ENCODE measurements around the gene MSH2.
"Not testable (repeated sequence)": the region's sequence is repeated elsewhere in the genome, so short reads cannot be mapped to it uniquely, and the experiment has no call there.

Gene MSH2

DNA sequence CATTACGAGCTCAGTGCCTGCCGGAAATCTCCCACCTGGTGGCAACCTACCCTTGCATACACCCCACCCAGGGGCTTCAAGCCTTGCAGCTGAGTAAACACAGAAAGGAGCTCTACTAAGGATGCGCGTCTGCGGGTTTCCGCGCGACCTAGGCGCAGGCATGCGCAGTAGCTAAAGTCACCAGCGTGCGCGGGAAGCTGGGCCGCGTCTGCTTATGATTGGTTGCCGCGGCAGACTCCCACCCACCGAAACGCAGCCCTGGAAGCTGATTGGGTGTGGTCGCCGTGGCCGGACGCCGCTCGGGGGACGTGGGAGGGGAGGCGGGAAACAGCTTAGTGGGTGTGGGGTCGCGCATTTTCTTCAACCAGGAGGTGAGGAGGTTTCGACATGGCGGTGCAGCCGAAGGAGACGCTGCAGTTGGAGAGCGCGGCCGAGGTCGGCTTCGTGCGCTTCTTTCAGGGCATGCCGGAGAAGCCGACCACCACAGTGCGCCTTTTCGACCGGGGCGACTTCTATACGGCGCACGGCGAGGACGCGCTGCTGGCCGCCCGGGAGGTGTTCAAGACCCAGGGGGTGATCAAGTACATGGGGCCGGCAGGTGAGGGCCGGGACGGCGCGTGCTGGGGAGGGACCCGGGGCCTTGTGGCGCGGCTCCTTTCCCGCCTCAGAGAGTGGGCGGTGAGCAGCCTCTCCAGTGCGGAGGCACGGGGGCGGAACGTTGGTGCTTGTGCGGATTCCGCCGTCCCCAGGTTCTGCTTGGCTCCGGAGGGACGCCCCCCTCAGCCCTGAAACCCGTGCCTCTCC, at the start of gene MSH2:
Gene MSH2 (plus strand): TSS at position 352 of the 804 bp plus-strand sequence. CDS start 36 bp downstream, at position 388.
- DNase-seq (ENCODE audit: low read depth in 3 of 3) = peak; percentile 85 to 94 (median 87)

DNA sequence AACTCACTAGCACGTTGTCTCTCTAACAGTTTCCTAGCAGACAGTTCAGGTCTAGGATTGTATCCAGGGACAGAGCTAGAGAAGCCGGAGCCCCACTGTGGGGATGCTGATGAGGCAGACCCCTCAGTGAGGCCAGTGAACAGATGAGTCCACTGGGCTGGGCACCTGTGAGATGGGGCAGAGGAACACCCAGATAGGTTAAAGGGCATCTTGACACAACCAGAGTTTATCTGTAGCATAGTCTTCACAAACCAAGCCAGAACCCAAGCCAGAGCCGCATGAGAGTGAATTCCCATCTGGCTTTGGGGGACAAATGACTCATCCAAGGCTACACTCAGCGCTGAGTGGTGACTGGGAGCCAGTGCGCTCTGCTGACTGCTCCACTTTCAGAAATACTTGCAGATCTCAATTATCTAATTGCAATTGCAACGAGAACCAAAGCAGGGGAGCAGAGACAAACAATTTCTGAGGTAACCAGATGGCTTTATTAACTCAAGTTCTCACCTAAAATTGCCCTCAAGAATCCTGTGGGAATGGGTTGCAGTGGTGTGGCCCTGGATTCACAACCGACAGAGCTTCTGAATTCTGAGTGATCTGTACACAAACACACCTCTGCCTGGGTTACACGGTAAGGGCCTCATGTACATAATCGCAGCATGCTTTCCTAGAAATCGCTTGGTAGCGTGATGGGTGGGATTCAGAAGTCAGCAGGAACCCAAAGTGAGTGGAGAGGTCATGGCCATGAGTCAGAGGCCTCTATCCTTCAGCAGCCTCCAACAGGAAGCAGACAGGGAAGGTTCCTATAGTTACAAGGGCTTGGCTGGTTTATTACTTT, 48.7 kb upstream of the MSH2 start:
- no peak for DNase-seq (ENCODE audit: low read depth in 3 of 3)

DNA sequence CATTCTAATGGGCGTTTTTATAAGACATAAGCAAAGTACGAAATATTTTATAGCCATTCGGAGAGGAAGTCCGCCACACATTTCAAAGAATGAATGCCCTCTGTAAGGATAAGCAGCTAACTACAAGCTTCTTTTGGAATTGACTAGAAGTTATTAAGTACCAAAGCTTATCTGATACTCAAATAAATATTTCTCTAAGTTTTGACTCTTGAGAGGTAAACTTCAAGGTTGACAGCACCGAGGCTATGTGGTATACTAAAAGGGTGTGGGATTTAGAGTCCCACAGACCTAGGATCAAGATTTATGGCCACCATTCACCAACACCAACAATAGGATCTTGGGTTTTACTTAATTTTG, 48.1 kb upstream of the MSH2 start:
- no peak for DNase-seq (ENCODE audit: low read depth in 3 of 3)

DNA sequence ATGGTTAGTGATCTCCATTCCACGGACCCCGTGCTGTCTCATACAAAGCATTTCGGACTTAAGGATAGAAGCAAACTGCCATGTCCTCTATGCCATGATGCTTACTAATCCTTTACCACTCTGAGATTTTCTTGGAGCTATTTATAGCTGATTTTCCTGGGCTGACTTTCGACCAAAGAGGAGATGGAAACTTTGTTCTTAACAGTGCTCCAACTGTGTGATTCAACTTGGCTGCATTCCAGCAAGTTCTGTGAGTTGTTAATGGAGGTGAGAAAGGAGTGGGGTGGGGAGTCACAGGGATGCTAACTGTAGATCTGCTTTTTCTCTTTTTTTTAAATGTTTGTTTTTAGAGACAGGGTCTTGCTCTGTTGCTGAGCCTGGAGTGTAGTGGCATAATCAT, 45.5 kb upstream of the MSH2 start:
- no peak for DNase-seq (ENCODE audit: low read depth in 3 of 3)

DNA sequence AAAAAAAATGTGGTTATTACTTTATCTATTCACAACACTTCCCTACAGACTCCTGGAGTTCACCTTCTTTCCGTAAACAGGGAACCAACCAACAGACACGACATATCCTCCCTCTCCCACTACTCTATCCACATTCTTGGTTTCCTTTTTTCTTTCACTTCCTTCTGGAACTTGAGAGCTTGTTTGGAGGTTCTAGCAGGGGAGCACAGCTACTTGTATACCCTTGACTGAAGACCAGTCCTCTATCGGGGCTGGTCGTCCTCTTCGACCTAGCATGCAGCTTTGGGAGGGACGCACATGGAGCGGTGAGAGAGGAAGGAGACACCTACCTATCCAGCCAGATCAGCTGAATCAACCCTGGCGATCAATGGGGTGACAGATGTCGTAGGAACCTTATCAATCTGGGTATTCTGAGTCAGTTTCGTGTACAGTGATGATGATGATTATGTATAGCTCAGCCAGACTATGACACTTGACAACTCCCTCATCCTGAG, 43.5 kb upstream of the MSH2 start:
- DNase-seq (ENCODE audit: low read depth in 3 of 3) = no peak

DNA sequence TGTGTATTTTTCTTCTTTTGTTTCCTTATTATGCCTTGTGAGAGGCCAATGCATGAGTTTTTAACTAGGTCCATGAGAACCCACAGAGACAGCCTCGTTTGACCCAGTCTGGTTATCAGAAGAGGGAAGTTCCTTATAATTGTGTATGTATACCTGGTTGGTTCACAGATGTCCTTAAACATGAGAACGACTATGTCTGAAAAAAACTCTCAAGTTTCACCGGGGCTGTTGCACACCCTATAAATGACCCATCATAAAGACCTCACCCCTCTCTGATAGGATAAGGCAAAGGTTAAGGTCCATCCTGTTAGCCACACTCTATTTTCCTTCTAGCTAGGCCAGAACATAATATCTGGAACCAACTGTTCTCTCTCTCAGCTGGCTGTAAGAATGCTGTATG, 42.7 kb upstream of the MSH2 start:
- no peak for DNase-seq (ENCODE audit: low read depth in 3 of 3)

DNA sequence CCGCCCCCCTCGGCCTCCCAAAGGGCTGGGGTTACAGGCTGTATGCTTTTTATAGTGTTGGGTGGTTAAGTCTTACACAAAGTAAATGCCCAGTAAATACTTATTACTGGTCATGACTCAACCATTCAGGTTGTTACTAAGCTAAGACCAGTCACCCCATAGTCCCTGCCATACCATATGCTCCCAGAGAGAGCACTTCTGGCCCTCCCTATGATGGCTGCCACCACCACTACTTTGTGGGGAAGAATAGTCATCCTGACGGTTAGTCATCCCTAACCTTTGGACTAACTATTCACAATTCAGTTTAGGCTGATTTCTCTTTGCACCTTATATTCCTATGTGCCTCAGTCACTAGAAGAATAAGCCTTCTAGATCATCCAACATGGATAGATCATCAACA, 42.0 kb upstream of the MSH2 start:
- DNase-seq (ENCODE audit: low read depth in 3 of 3) = no peak

DNA sequence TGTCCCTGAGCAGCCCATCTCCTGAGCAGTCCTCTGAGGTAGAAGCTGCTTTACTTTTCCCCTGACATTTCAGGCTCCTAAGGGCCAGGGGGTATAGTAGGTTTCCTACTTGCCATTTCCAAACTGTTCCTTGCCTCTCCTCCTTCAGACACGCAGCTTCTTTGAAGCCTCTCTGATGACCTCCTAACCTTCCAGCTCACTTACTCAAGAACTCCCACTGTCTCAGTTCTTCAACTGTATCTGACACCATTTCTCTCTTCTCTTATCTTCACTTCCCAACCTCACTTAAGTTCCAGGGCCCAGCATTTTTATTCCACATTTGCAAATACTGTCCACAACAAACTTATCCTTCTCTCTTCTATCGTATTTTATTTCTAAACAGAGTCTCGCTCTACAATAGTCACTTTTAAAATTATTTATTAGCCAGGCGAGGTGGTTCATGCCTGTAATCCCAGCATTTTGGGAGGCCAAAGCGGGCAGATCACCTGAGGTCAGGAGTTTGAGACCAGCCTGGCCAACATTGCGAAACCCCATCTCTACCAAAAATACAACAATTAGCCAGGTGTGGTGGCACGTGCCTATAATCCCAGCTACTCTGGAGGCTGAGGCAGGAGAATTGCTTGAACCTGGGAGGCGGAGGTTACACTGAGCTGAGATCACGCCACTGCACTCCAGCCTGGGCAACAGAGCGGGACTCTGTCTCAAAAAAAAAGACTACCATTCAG, 41.3 kb upstream of the MSH2 start:
- DNase-seq (ENCODE audit: low read depth in 3 of 3) = not testable (repeated sequence)

DNA sequence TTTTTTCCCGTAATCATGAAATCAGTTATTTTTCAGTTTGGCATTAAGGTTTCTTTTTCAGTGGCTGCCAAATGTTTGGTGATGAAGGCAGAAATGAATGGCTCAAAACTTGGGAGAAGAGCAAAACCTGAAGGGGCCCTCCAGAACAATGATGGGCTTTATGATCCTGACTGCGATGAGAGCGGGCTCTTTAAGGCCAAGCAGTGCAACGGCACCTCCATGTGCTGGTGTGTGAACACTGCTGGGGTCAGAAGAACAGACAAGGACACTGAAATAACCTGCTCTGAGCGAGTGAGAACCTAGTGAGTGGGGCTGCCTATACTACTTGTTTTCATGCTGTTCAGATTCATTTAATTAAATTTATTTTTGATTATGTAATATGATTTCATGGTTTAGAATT, 29.2 kb upstream of the MSH2 start:
- DNase-seq (ENCODE audit: low read depth in 3 of 3) = no peak

DNA sequence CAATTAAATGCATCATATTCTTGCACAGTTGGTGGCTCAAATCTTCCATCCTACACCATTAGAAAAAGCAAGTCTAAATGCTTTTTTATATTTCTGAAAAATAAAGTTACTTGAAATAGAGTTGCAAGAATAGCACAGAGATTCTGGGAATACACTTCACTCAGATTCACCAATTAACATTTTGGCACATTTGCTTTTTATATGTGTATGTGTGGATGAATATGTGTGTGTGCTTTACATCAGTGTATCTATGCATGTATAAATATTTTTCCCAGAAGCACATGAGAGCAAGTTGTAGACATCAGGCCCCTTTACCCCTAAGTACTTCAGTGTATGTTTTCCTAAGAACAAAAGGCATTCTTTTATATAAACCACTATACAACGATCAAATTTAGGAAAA, 27.6 kb upstream of the MSH2 start:
- DNase-seq (ENCODE audit: low read depth in 3 of 3) = no peak

DNA sequence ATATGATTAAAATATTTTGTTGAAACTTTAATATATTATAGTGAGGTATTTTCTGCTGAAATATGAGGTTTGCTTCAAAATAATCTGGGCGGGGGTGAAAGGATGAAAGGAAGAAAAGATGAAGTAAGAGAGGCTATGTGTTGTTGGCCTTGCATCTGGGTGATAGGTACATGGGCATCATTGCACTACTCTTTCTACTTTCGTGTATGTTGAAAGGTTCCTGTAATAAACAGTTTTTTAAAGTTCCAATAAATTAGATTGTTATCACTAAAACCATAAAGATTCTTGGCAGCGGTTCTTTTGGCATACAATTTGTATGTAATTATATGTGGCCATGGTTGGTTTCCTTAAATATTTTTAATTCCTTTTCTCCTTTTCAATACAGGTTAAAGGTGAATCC, 23.6 kb upstream of the MSH2 start:
- DNase-seq (ENCODE audit: low read depth in 3 of 3) = no peak

DNA sequence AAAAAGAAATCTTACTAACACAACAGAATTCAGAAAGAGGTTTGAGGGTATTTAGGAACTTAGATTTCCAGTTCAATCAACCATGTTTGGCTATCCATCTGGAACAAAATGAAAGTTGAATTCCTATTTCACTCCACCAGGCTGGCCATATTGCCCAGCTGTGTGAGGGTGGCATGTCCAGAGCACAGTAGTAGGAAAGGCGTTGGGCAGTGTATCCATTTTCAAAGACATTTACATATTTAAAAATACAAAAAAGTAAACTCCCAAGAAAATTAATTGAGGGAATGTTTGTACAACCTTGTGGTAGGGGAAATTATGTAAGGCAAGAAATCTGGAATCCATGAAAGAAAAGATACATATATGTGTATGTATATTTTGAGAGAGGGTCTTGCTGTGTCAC, 21.5 kb upstream of the MSH2 start:
- no peak for DNase-seq (ENCODE audit: low read depth in 3 of 3)

DNA sequence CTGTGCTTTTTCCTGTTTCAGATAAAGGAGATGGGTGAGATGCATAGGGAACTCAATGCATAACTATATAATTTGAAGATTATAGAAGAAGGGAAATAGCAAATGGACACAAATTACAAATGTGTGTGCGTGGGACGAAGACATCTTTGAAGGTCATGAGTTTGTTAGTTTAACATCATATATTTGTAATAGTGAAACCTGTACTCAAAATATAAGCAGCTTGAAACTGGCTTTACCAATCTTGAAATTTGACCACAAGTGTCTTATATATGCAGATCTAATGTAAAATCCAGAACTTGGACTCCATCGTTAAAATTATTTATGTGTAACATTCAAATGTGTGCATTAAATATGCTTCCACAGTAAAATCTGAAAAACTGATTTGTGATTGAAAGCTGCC, 16.4 kb upstream of the MSH2 start:
- no peak for DNase-seq (ENCODE audit: low read depth in 3 of 3)

DNA sequence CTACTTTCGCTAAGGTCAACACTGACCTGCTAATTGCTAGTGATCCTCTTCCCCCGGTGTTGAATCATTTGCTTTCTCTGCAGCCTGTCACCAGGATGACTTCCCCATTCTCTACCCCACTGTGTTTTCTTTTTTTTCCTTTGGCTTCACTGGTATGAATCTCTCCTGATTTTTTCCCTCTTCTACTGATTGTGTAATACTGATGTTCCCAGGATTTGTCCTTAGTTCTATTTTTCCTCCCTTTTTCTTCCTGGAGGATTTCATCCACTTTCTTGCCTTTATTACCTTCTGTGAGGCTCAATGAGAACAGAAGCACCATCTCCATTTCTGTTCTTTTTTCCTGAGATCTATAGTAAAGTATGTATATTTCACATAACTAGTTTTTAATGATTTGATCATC, 14.1 kb upstream of the MSH2 start:
- DNase-seq (ENCODE audit: low read depth in 3 of 3) = no peak

DNA sequence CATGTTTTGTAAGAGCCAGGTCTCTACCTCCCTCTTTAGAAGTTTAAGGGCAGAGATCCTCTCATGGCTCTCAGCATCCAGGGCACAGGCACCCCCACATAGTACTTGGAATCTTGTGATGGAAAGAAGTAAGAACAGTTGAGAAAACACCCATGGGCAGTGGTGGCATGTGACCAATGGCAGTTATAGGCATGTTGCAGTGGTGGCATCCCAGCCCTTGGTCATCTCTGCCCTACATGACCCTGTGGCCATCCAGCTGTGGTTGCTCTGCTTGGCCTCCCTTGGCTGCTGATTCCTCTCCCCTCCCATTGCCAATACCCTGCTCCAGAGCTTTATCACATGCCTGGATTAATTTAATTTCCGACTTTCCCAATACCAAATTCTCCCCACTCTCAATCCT, 13.3 kb upstream of the MSH2 start:
- no peak for DNase-seq (ENCODE audit: low read depth in 3 of 3)

DNA sequence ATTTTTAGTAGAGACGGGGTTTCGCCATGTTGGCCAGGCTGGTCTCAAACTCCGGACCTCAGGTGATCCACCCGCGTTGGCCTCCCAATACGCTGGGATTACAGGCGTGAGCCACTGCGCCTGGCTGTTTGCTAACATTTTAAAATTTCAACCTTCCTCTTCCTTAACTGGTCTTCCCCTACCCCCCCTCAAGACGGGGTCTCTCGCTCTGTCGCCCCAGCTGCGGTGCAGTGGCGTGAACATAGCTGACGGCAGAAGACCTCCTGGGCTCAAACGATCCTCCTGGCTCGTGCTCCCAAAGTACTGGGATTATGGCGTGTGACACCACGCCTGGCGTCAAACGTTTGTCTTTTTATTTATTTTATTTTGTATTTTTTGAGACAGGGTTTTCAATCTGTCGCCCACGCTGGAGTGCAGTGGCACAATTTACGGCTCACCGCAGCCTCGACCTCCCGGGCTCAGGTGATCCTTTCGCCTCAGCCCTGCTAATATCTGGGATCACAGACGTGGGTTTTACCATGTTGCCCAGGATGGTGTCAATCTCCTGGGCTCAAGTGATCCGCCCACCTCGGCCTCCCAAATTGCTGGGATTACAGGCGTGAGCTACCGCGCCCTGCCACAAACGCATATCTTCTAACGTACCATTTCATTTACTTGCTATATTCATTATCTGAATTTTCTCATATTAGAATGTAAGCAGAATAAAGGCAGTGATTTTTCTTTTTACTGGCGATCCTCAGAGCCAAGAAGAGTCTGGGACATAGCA, 984 bp upstream of the MSH2 start:
- no peak for DNase-seq (ENCODE audit: low read depth in 3 of 3)

DNA sequence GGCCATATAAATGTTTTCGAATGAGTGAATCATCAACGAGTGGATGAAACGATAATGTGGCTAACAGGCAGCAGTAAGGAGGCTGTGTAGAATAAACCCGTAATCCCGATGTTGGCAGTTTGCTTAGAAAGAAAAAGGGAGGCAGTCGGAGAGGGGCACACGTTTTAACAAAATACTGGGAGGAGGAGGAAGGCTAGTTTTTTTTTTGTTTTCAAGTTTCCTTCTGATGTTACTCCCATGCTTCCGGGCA, 476 bp upstream of the MSH2 start:
- DNase-seq (ENCODE audit: low read depth in 3 of 3) = no peak

DNA sequence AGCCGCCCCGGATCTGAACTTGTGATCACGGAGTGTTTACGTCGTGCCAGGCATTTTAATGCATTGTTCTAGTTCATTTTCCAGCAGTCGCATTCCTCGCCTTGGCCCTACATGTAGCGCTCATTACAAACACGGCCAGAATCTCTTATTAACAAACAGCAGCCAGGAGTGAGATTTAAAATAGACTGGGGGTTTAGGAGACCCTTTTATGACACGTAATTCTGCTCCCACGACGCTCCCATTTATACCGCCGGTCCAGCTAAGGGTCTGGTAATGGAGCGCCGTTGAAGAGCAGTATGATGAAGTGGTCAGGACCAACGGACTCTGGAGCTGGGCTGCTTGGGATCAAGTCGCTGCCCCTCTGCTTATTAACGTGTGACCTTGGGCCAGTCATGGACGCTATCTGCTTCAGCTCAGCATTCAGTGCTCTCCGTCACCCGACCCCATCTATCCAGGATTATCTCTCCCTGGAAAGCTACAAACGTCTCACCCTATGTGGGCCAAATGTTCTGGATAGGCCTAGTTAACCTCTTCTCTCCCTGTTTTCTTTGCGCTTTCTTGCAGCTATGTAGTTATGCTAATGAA, 745 bp downstream of the MSH2 start:
- DNase-seq (ENCODE audit: low read depth in 3 of 3) = no peak

DNA sequence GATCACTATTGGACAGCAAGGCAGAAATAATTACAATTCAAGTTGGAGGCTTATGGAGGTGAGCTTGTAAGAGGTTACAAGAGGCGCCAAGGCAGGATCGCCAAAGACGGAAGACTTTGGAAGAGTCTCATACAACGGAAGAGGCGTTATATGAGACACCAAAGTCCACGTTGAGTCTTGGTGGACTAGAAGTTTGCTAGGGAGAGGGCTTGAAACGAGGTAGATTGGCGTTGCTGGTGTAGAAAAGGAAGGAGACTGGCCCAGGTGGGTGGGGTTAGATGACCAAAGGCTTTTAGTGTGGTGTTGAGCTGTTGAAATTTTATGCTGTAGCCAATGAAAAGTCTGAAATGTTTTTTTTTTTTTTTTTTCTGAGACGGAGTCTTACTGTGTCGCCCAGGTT, 1.4 kb downstream of the MSH2 start:
- DNase-seq (ENCODE audit: low read depth in 3 of 3) = no peak

DNA sequence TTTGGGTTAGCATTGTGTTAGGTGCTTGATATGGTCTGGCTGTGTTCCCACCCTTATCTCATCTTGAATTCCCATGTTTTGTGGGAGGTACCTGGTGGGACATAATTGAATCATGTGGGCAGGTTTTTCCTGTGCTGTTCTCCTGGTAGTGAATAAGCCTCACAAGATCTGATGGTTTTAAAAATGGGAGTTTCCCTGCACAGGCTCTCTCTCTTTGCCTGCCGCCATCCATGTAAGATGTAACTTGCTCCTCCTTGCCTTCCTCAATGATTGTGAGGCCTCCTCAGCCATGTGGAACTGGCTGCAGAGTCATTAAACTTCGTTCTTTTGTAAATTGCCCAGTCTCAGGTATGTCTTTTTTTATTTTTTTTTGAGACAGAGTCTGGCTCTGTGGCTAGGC, 2.8 kb downstream of the MSH2 start:
- DNase-seq (ENCODE audit: low read depth in 3 of 3) = no peak

DNA sequence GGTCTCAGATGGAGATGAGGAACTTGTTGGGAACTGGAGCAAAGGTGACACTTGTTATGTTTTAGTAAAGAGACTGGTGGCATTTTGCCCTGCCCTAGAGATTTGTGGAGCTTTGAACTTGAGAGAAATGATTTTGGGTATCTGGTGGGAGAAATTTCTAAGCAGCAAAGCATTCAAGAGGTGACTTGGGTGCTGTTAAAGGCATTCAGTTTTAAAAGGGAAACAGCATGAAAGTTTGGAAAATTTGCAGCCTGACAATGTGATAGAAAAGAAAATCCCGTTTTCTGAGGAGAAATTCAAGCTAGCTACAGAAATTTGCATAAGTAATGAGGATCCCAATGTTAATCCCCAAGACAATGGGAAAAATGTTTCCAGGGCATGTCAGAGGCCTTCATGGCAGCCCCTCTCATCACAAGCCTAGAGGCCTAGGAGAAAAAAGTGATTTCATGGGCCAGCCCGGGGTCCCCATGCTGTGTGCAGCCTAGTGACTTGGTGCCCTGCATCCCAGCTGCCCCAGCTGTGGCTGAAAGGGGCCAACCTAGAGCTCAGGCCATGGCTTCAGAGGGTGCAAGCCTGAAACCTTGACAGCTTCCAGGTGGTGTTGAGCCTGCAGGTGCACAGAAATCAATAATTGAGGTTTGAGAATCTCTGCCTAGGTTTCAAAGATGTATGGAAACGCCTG, 3.8 kb downstream of the MSH2 start:
- not testable (repeated sequence) for DNase-seq (ENCODE audit: low read depth in 3 of 3)
